Measurements from ENCODE around the gene PRSS57. TPM values are rescaled to one million over a fixed set of nuclear protein-coding genes. Genes with fewer than 3 reads are reported as not detected.

Gene PRSS57
- total and polyA plus RNA-seq, 2 of the 13 experiments (the other 11 are each of a cell fraction or from before 2014, with no cell fraction given) = 0.12 TPM; not detected in 1

DNA sequence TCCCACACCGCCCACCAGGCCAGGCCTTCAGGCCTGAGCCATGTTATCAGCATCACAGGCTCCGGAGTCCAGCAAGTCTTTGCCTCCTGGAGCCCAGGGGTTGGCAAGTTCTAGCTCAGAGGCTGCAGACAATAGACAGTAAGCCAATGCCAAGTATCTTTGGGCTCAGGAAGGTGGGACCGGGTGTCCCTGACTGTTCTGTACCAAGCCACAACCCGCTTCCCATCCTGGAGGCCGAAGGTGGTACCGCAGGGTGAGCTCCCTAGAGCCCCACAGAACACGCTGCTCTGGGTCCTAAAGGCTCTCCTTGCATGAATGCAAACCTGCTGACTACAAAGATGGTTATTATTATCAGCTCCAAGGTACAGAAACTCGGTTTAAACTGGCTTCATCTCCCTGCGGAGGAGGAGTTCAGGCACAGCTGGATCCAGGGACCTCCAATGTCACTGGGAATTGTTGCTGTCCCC is 24.6 kb downstream of the PRSS57 start (continued):
- TF ChIP-seq, protein P1, sequence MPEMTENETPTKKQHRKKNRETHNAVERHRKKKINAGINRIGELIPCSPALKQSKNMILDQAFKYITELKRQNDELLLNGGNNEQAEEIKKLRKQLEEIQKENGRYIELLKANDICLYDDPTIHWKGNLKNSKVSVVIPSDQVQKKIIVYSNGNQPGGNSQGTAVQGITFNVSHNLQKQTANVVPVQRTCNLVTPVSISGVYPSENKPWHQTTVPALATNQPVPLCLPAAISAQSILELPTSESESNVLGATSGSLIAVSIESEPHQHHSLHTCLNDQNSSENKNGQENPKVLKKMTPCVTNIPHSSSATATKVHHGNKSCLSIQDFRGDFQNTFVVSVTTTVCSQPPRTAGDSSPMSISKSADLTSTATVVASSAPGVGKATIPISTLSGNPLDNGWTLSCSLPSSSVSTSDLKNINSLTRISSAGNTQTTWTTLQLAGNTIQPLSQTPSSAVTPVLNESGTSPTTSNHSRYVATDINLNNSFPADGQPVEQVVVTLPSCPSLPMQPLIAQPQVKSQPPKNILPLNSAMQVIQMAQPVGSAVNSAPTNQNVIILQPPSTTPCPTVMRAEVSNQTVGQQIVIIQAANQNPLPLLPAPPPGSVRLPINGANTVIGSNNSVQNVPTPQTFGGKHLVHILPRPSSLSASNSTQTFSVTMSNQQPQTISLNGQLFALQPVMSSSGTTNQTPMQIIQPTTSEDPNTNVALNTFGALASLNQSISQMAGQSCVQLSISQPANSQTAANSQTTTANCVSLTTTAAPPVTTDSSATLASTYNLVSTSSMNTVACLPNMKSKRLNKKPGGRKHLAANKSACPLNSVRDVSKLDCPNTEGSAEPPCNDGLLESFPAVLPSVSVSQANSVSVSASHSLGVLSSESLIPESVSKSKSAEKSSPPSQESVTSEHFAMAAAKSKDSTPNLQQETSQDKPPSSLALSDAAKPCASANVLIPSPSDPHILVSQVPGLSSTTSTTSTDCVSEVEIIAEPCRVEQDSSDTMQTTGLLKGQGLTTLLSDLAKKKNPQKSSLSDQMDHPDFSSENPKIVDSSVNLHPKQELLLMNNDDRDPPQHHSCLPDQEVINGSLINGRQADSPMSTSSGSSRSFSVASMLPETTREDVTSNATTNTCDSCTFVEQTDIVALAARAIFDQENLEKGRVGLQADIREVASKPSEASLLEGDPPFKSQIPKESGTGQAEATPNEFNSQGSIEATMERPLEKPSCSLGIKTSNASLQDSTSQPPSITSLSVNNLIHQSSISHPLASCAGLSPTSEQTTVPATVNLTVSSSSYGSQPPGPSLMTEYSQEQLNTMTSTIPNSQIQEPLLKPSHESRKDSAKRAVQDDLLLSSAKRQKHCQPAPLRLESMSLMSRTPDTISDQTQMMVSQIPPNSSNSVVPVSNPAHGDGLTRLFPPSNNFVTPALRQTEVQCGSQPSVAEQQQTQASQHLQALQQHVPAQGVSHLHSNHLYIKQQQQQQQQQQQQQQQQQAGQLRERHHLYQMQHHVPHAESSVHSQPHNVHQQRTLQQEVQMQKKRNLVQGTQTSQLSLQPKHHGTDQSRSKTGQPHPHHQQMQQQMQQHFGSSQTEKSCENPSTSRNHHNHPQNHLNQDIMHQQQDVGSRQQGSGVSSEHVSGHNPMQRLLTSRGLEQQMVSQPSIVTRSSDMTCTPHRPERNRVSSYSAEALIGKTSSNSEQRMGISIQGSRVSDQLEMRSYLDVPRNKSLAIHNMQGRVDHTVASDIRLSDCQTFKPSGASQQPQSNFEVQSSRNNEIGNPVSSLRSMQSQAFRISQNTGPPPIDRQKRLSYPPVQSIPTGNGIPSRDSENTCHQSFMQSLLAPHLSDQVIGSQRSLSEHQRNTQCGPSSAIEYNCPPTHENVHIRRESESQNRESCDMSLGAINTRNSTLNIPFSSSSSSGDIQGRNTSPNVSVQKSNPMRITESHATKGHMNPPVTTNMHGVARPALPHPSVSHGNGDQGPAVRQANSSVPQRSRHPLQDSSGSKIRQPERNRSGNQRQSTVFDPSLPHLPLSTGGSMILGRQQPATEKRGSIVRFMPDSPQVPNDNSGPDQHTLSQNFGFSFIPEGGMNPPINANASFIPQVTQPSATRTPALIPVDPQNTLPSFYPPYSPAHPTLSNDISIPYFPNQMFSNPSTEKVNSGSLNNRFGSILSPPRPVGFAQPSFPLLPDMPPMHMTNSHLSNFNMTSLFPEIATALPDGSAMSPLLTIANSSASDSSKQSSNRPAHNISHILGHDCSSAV (CRISPR knock-in tag; IDR thresholded peaks at IDR 0.05; ENCODE audit: borderline replicate concordance) = no peak
- TF ChIP-seq, protein P2, sequence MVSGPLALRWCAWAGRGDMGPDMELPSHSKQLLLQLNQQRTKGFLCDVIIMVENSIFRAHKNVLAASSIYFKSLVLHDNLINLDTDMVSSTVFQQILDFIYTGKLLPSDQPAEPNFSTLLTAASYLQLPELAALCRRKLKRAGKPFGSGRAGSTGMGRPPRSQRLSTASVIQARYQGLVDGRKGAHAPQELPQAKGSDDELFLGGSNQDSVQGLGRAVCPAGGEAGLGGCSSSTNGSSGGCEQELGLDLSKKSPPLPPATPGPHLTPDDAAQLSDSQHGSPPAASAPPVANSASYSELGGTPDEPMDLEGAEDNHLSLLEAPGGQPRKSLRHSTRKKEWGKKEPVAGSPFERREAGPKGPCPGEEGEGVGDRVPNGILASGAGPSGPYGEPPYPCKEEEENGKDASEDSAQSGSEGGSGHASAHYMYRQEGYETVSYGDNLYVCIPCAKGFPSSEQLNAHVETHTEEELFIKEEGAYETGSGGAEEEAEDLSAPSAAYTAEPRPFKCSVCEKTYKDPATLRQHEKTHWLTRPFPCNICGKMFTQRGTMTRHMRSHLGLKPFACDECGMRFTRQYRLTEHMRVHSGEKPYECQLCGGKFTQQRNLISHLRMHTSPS (CRISPR knock-in tag; IDR thresholded peaks at IDR 0.05; ENCODE audit: low read depth) = no peak
- no peak for TF ChIP-seq ZNF335 (CRISPR knock-in tag; IDR thresholded peaks at IDR 0.05)

All from HepG2 (cell line).